Activated CD4-positive, alpha-beta T cell treated with anti-CD3 and anti-CD28 coated beads, Interleukin-10, Interleukin-2, amounts not matched to agents 100 ng/mL and 50 ng/mL, durations not matched to agents 16 hours and 8 hours (primary cell): ENCODE results near the gene DEDD2.

Experiments used
- DNase-seq: peaks from one replicate; pipeline ENCODE4 v3.0.0-alpha.2; 2020

DEDD2 gene

DNA sequence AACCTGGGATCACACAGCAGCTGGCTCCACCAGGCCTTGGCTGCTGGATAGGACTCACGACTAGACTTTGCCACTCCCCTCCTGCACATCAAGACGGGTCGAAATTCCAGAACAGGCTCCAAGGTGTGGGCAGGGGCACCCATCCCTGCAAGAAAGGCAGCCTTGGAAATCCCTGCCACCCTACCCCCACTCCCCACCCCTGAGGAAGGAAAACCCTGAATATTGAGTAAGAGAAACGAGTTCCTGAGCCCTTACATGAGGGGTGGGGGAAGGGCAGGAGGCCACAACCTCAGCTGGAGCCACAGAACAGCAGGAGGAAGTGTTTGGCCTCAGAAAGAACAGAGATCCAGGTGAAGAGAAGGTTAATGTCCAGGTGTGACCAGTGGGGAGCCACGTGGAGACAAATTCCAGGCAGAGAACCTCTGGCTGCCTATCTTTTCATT lies 20.1 kb downstream of the DEDD2 start:
- no peak for DNase-seq

- DNase-seq, result no peak
These were observed 21.2 kb downstream of the DEDD2 start for GRCh38 chr19:42196011-42197001.

- no peak for DNase-seq
These were observed 23.8 kb downstream of the DEDD2 start for GRCh38 chr19:42193706-42194105.

DNA sequence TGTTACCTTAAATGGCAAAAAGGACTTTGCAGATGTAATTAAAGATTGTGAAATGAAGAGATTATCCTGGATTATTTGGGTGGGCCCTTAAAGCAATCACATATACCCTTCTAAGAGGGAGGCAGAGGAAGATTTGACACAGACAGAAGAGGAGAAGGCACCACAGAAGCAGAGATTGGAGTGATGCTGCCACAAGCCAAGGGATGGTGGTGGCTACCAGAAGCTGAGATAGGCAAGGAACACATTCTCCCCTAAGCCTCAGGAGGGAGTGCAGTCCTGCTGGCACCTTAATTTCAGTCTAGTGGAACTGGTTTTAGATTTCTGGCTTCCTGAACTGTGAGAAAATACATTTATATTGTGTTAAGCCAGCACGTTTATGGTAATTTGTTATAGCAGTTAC lies 24.2 kb downstream of the DEDD2 start:
- no peak for DNase-seq

DNA sequence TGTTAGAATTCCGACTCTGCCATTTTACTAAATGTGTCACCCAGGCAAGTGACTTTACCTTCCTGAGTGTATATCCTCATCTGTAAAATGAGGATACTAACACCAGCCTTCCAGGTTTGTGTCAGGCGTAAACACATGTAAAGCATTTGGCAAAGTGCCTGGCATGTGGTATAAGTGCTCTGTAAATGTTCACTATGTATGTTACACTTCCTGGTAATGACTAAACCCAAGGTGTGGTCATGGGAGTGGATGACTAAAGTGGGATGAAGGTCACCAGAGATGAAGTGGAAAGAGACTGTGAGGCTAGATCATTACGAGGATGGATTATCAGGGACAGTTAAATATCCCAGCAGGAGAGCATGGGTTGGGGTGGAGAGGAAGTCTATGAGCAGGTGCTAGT lies 25.6 kb downstream of the DEDD2 start:
- peak; percentile 54 for DNase-seq

DNA sequence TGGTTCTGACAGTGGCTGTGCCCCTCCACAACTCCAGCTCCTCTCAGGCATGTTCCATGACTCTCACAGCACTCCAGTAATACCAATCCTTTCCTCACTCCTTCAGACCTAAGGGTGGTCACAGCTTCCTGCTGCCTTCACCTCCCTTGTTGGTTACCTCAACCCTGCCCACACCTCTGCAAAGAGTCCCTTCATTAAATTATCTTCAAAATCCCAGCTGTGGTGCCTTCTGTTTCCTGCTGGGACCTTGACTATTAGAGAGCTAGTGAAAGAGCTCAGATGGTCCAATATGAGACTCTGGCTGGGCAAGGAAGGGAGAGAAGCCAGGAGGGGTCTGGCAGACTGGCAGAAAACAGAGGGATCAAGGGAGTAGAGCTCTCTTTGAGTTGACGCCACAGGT lies 26.1 kb downstream of the DEDD2 start:
- no peak for DNase-seq

- DNase-seq, result no peak
These were observed 28.3 kb downstream of the DEDD2 start for GRCh38 chr19:42189133-42189532.

DNA sequence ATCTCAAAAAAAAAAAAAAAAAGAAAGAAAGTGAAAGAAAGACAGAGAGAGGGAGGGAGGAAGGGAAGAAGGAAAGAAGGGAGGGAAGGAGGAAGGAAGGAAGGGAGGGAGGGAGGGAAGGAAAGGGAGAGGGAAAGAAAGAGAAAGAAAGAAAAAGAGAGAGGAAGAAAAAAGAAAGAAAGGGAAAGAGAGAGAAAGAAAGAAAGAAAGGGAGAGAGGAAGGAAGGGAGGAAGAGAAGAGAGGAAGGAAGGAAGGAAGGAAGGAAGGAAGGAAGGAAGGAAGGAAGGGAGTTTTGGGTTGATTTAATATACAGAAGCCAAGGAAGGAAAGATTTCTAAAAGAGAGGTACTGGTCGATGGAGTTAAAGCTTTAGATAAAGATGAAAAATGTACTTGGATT lies 28.8 kb downstream of the DEDD2 start:
- DNase-seq, result no peak

DNA sequence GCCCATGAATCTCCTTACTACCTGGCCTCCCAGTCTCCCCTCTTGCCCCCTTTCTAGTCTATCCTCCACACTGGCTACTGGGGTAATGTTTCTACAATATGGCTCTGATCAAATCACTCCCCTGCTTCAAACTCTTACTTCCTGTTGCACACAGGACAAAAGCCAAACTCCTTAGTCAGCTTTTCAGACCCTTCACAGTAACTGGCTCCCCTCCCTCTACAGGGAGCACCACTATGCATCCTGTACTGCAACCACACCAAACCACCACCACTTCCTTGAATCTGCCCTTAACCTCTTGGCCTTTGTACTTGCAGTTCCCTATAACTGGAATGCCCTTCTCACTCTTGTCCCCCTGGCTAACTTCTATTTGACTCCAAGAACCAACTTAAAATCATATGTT lies 32.2 kb downstream of the DEDD2 start:
- peak; percentile 69 for DNase-seq

- DNase-seq, result peak; percentile 79
These were observed 33.0 kb downstream of the DEDD2 start for GRCh38 chr19:42184401-42184861.

GRCh38 chr19:42178791-42179674 lies 38.4 kb downstream of the DEDD2 start:
- peak; percentile 27 for DNase-seq

DNA sequence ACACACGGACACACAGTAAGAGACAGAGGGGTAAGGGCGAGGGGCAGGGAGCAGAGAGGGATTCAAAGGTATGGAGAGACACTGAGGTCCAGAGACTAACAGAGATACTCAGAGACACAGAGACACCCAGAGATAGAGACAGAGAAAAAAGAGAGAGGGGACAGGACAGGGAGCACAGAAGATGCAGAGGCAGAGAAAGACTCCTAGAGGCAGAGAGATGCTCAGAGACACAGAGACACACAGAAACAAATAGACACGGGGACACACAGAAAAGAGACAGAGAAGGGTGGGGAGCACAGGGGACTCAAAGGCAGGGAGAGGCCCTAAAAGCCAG lies 39.8 kb downstream of the DEDD2 start:
- no peak for DNase-seq

DNA sequence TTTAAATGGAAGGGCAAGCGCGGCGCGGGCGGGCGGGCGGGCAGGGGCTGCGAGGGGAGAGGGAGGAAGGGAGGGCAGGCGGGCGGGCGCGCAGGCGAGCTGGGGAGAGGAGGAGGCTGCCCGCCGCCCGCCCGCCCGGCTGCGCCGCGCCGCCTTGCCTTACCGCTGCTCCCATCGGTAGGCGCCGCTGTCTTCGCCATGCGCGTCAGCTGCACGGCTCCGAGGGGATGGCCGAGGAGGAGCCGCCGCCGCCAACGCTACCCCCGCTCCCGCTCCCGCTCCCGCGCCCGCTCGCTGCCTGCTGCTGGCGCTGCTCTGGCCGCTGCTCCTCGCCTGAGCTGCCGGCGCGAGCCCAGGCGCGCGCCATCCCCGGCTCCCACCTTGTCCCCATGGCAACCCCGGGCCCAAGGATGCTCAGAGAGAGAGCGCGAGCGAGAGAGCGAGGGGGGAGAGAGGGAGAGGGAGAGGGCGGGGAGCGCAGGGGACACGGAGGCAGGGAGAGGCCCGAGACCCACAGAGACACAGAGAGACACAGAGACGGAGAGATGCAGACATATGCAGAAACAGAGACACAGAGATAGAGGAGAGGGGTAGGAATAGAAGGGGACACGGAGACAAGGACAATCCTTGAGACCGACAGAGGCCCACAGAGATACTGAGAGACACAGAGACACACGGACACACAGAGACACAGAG lies 40.3 kb downstream of the DEDD2 start:
- peak; percentile 79 for DNase-seq

GRCh38 chr19:42176649-42176989 lies 40.9 kb downstream of the DEDD2 start:
- DNase-seq, result no peak

DNA sequence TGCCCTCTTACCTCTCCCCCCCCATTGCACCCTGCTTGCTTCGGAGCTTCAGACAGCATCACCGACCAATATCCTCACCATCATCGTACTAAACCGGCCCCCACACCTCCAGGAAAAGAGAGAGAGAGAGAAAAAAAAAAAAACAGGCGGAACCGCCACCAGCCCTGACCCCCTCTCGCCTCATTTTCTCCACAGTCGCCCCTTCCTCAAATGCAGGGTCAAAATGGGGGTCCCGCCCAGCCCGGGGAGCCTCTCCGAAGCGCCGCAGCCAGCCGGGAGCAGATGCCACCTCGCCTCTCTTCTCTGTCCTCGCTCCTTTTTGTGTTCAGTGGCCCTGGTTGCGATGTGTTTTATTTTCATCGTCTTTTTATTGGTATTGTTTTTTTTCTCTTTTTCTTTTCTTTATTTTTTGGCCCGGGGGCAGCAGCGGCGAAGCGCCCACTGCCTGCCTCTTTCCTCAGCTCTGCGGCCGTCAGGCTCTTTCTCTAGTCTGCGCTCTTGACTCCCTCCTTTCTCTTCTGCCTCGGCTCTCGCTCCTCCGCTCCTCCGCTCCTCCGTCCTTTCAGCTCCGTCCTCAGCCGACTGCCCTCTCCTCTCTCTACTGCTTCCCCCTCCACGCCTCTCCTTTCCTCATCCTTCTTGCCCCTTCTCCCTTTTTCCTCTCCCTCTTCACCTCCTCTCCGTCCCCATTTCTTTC lies 41.4 kb downstream of the DEDD2 start:
- no peak for DNase-seq

DNA sequence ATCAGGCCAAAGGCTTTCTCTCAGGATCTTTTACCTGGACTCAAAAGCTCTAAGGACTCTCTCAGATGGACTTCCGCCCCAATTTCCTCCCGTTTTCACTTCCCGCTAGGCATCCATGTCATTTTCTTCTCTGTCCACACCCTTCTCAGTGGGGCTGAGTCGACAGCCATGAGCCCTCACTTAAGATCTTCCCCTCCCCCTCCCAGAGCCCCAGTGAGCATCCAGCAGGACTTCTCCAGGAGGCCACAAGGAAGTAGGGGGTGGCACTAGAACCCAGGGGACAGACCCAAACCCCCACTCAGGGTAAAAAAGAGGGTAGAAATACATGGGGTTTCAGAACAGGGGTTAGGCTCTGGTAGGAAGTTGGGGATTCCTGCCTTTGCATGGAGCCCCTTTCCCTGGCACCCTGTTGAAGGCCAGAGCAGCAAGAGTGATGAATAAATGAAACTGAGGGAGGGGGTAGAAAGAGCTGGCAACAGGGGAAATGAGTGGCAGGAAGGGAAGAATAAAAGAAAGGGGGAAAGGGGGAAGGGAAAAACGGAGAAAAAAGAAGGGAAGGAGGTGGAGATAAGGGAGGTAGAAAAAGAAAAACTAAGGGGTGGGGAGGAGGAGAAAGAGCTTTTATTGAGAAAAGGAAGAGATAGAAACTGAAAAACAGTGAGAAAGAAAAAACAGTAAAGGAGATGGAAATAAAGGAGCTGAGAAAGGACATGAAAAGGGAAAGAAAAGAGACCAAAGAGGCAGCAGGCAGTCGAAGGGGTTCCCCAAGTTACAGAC lies 42.3 kb downstream of the DEDD2 start:
- no peak for DNase-seq

GRCh38 chr19:42174188-42174587 lies 43.3 kb downstream of the DEDD2 start:
- DNase-seq, result no peak

- no peak for DNase-seq
These were observed 43.8 kb downstream of the DEDD2 start for GRCh38 chr19:42173695-42174094.

- no peak for DNase-seq
These were observed 45.2 kb downstream of the DEDD2 start for GRCh38 chr19:42172261-42172660.

- DNase-seq, result no peak
These were observed 46.8 kb downstream of the DEDD2 start for GRCh38 chr19:42170715-42171114.
